NCI-H226 (cell line): ENCODE data around the gene FARS2.
A peak's percentile ranks its signal among the peaks of the same experiment; 100 is the strongest.

ENCODE experiments used
- DNase-seq: peaks from one replicate; pipeline ENCODE4 v3.0.0-alpha.2; 2015

Gene FARS2

DNA sequence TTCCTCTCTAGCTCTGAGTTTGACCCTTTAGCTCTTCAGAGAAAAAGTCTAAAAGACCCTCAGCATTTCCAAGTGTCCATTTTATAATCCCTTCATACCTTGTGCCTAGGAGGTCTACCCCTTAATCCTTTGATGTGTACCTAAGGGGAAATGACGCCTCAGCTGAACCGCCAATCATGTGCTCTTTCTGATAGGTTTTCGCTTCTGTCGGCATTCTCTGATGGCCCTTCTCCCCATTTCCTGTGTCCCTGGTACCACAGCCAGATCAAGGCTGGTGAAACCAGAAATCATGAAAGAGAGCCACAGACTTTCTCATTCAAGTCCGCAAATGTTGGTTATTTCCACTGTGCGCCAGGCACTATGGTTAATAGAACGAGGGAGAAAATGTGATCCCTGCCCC is 333.9 kb downstream of the FARS2 start:
- DNase-seq: no peak

DNA sequence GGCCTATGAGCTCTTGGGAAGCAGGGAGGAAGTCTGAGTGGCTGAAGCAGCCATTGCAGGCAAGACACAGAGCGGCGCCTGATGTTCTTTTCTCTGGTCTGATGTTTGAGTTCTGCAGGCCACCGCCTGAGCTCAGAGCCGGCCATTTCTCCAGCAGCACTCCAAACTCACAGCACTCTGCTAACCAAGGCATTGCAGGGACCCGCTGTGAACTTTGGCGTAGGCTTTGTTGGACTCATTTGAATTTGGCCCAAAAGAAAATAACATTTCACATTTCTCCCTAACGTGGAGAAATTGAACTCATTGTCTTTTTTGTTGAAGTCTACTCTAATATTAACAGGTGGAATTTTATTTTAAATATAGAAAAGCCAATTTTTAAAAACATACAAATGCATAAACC is 336.1 kb downstream of the FARS2 start:
- DNase-seq: no peak

DNA sequence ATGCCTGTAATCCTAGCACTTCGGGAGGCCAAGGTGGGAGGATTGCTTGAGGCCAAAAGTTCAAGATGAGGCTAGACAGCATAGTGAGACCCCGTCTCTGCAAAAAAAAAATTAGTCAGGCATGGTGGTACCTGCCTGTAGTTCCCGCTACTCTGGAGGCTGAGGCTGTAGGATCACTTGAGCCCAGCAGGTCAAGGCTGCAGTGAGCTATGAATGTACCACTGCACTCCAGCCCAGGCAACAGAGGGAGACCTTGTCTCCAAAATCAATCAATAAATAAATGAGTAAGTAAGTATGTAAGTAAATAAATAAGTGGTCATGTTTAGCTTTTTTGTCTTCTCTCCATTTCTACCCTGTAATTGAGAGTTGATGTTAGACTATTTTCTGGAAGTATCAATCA is 336.8 kb downstream of the FARS2 start:
- DNase-seq: no peak

DNA sequence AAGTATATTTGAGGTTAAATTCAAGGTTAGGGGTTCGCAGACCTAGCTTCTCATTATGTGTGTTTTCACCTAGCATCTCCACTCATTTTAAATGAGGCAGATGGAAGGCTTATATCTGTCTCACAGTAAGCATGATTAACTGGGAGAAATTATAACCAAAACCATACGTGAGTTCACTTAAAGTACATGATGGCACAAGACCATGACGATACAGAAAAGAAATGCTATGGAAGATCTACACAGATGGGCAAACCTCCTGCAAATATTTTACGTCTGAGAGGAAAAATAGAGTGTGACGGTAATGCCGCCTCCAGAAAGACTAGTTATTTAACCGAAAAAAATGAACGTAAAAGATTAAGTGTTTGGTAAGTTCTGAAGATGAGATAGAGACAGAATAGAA is 337.8 kb downstream of the FARS2 start:
- DNase-seq: no peak

DNA sequence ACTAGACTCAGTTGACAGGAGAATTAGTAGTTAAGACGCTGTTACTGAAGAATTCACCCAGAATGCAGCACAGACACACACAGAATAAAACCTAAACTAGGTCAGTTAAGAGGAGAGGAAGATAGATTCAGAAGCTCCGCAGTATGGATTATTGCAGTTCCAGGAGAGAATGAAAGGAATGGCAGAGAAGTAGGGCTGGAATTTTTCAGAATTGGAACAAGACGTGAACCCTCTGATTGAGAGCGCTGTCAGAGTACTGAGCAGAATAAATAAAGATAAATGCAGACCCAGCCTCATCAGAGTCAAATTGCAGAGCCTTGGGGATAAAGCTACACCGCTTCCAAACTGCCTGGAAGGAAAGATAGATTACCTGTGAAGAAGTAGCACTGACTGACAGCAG is 344.6 kb downstream of the FARS2 start:
- DNase-seq: no peak

DNA sequence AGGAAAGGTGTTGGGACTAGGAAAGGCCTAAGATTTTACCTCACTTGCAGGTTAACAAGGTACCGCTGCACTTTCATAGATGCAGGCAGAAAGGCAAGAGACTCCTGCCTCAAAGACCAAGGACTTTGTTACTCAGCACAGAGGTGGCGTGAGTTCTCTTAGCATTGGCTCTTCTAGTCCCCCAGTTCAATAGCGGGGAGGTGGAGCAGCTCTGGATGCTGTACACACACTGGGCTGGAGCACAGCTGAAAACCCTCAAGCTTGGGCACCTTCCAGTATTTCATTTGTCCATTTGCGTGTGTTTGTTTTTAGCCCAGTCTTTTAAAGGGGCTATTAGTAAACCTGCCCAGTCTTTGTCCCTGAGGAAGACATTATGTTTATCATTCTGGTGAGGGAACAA is 345.2 kb downstream of the FARS2 start:
- DNase-seq: no peak

DNA sequence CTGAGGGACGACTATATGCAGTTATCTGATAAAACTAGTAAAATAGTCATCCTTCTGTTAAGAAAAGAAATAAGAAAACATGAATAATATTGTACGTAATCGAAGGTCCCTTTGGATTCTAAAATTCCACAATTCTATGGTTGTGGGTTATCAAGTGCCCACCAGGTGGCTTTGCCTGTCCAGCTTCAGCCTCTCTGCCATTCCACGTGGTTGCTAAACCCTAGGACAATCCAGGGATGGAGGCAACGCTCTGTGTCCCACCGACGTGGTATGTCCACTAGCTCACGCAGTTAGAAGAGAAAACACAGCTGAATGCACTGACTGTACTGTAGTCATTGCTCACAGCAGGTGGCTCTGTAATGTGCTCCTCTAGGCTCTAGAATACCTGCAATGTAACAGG is 349.3 kb downstream of the FARS2 start:
- DNase-seq: no peak

DNA sequence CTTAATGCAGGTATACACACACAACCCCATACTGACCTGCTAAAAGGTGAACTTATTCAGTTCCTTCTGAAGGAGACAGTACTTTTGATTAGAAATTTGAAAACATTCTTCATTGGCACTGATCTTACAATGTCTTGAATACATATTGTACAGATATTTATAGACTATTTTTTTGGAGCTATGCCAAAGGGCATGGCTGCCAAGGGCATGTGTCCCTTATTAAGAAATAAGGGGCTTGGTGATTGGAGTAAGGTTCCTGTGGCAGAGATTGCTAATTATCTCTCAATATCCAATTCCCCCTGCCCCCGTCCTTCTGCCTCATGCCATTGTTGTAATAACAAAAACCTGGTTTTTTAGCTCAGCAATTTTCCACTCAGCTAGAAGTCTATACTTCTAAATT is 355.9 kb downstream of the FARS2 start:
- DNase-seq: no peak

DNA sequence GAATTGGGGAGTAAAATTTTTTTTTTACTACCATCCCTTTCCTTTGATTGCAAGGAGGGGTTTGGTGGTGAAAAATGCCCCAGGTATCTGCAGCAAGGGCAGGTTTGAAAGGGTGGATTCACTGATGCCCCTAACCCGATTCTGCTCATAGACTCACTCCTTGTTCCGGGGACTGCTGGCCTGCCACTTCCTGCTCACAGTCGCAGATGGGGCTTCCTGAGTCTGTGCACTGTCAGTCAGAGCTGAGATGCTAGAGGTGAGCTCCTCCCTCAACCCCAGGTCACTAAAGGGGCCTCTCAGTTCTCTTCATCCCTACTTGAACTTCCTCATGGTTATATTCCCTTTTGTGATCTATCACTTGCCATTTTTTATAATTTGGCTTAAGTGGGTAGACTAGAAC is 357.9 kb downstream of the FARS2 start:
- no peak for DNase-seq

DNA sequence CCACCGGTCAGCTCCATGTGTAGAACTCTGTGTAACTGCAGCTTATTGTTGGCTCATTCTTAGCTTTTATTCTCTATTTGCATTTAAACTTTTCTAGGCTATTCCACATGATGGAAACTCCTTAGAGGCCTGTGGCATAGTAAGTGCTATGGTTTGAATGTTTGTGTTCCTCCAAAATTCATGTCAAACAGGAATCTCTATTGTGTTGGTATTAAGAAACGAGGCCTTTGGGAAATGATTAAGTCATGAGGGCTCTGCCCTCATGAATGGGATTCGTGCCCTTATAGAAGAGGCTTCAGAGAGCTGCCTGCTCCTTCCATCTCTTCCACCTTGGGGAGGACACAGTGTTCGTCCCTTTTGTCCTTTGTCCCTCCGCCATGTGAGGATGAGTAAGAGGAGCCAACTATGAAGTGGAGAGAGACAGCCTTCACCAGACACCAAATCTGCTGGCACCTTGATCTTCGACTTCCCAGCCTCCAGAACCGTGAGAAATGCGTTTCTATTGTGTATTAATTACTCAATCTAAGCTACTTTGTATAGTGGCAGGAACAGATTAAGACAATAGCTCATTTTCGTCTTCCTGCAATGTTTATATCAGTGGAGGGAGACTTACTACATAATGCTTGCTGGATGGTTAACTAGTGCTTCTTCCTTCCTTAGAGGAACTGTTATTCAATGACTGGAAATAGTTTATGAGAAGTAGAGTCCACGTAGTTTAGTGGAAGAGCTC is 361.1 kb downstream of the FARS2 start:
- no peak for DNase-seq

DNA sequence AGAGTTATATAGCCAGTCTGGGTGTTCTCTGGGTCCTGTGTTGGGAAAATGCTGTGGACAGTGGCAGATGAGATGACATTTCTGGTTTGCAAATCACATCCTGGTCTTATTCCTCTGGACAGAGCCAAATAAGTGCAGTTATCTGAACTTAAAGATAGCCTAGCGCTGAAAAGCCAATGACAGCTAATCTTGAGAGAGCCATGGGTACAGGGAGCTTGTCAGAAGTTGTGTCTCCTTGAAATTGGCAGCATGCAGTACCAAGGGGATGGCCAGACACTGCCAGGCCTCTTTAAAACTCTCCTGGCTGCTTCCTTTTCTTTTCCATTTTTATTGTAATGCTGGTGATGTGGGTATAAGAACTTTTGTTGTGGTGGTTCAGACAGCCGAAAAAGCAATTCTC is 362.5 kb downstream of the FARS2 start:
- DNase-seq: no peak

DNA sequence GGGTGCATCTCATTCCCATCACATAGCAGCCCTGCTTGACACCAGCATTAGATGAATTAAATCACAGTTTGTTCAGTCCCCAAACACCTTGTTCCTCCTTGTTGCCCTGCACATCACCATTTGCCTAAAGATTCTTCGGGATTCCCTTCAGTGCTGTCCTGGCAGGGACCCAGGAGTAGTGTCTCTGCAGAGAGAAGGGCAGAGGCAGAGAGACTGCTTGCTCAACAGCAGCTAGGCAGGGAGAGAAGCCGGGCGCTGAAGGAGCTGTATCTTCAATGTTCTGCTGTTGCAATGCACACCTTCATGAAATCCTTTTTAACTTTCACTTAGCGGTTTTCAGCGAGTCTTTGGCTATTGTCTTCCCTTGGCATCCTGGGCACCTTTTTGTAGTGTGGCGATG is 362.9 kb downstream of the FARS2 start:
- no peak for DNase-seq

DNA sequence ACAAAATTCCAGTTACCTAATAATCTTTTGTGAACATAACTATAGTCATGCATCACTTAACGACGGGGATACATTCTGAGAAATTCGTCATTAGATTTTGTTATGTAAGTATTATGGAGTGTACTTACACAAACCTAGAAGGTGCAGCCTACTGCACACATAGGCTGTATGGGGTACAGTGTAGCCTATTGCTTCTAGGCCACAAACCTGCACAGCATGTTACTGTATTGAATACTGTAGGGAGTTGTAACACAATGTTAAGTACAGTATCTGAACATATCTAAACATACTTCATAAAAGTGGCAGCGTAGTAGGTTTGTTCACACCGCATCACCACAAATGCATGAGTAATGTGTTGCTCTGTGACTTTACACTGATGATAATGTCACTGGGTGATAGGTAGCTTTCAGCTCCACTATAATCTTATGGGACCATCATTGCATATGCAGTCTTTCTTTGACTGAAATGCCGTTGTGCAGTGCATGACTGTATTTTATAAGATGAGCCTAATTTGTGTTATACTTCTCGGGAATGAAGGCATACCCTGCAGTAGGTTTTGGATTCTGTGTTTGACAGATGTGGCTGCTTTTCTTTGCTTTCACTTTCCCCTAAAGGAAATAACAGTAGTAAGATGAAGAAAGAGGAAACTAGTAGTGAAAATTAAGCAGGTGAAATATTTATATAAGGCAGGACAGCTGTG is 365.6 kb downstream of the FARS2 start:
- no peak for DNase-seq

DNA sequence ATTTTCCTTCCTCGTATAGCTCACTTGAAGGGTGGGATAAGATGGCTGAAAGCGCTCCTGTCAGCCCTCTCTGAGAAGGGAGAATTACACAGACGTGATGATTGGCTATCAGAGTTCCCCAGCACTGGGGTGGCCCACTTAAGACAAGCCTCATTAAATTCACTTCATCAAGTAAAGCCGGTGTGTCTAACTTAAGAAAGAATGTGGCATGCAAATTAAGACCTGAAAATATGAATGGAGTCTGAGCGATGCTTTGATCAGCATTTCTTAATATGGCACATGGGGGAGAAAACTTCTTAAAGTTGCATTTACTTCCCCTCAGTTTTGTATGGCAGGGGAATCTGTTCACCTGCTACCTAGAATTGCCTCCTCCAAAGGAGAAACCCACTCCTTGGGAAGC is 369.3 kb downstream of the FARS2 start:
- no peak for DNase-seq

DNA sequence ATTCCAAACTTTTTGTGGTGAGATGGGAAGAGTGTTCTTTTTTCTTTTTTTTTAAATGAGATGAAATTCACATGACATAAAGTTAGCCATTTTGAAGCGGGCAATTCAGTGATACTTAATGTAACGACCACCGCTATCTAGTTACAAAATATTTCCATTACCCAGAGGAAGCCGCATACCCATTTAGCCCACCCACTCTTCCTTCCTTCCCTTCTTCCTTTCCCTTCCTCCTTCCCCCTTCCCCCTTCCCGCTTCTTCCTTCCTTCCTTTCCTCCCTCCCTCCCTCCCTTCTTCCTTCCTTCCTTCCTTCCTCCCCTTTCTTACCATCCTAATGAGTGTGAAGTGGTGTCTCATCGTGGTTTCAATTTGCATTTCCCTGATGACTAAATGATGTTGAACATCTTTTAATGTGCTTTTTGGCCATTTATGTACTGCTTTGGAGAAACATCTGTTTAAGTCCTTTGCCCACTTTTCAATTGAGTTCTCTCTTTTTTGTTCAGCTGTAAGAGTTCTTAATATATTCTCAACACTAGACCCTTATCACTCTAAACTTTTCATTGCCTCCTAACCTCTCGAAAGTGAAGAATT is 371.1 kb downstream of the FARS2 start:
- no peak for DNase-seq

DNA sequence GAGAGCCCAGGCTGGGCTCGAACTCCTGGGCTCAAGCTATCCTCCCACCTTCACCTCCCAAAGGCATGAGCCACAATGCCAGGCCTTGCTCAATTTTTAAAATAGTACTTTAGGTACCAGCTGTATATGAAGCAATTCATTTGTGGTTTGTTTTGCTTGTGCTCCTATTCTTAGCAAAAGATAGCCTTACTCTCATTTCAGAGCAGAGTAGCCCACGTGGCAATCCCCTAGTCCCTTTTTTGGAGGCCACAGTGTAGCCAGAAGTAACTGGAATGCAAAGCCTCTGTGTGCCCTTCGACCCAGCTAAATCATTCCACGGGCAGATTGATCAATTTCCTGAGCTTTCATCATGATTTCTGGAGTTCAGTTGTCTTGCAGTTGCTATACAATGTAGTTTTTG is 373.2 kb downstream of the FARS2 start:
- no peak for DNase-seq

DNA sequence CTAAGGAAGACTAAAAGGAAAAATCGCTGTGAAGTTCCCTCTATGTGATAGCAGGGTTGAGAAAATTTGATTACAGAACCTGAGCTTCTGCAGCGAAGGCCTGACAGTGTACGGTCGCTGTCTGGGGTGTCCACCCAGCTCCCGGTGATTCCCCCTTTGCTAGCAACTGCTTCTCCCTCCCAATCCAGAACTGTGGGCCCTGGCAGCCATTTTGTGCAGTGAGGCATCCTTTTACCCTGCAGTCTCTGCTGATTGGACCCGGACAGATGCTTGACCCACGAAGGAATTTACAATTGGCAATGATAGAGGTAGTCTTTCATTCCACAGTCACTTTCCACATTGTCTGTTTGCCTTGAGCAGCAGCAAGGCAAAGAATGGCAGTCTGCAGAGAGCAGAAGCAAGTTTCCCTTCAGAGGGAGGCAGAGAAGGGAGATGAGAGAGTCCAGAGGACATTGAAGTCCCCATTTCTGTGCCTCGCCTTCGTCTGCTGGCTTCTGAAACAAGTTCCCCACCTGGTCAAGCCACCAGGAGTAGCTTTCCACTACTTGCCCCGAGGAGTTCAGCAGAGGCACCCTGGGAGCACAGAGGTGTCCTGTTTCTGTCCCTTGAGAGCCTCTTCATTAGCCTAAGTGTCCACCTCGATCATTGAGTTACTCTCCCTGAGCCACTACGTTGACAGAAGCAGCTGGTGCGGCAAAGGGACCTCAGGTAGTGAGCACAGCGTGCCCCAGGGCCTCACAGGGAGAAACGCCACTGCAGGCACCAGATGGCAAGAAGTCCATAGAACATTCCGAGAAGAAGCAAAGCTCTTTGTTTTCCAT is 375.1 kb downstream of the FARS2 start:
- no peak for DNase-seq

DNA sequence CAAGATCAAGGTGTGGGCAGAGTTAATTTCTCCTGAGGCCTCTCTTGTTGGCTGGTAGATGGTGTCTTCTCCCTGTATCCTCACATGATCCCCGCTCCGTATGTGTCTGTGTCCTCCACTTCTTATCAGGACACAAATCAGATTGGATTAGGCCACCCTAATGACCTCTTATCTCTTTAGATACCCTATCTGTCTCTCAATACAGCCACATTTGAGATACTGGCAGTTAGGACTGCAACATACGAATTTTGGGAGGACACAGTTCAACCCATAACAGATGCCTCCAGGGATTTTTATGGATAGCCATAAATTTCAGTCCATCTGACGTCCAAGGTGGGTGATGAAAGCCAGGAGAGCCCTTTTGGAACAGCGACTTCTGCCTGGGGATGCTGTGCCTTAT is 376.4 kb downstream of the FARS2 start:
- DNase-seq: no peak

DNA sequence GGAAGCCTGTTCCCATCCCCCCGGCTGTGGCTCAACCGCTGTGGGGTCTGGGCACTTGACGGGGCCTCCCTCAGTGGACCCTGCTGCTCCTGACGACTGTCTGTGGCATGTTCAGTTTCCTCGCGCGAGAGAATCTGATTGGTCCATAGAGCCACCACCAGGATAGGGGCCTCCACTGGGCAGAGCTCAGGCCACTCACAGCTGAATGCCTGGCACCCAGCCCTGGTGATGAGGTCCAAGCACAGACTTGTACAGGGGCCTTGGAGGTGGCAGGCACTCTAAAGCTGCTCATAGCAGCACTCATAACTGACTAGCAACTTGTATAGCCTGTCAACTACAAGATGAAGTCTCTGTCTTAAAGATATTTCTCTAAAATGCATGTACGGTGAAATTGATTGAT is 377.4 kb downstream of the FARS2 start:
- no peak for DNase-seq

DNA sequence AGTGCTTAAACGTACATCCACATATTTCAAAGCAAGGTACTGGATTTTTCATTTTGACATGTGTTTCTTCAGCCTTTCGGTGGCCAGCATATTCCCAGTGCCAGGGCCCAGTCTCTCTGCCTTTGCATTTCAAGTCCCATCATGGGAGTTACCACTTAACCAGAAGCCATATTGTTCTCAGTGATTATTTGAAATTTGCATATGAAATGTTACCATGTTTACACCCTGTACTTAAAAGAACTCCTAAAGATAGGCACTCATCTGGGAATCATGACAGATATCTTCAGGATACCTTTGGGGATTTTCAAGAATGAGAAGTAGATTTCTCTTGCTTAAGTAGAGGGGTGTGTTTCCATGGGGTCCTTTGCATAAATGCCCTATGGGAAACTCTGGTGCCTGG is 377.9 kb downstream of the FARS2 start:
- DNase-seq: no peak

DNA sequence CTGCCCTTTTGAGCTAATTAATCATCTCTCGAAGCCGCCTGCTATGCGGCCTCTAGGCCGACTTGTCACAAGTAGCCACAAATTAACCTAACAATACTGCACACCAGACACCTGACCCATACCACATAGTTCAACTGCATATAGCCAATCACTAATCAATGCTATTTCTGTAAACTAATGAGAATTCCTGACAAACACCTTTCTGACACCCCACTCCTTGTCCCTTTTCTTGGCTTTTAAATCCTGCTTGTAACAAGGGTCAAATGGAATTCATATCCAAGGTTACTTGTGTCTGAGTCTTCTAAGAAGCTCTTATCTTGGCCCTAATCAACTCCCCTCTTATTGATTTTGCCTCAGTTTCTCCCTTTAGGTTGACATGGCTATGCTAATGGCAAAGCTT is 379.3 kb downstream of the FARS2 start:
- DNase-seq: no peak

DNA sequence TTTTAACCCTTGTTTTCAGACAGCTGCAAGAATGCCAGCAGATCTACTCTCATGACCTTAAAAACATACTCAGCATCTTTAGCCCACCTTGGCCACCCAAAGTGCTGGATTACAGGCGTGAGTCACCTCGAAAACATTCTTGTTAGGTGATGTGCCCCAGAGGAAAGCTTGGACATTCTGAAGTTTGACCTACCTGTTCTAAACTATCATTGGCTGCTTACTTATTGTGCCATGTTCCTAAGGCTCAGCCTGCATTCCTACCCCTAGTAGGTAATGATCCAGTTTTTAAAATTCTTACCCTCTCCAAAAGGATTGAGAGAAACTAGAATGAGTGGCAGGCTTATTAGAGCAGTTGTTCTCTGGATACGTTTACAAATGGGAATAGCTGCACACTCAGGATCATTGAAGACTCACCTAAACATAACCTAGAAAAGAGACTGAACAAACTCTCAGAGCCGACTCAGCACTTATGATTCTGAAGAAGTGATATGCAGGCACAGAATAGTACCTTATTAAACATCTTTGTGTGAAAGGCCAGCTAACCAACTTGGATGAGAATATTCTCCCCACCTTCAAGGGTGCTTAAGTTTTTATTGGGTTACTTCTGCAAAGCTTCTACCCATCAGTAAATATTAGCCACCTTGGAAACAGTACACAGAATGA is 383.3 kb downstream of the FARS2 start:
- DNase-seq: peak; percentile 6
